SK-N-SH (cell line): ENCODE measurements around the gene IFNA16. TPM values are rescaled to one million over a fixed set of nuclear protein-coding genes. Genes with fewer than 3 reads are reported as not detected.
"Not testable (repeated sequence)": the region's sequence is repeated elsewhere in the genome, so short reads cannot be mapped to it uniquely, and the experiment has no call there.

Experiments
- CTCF ChIA-PET: fragments of 300-600, 350-600 bp; formaldehyde crosslinking; extraction: SDS; loops from one replicate; lab custom pipeline; 2021; lab: Yijun Ruan, JAX
- POLR2A ChIA-PET: fragments of 350-600 bp; sonication (Branson Sonifier 250); formaldehyde crosslinking; extraction: SDS; loops from one replicate; lab custom pipeline; 2020; ENCODE audit warnings: antibody characterized with exemption, inconsistent platforms; lab: Yijun Ruan, JAX
- DNase-seq: peaks from one replicate; pipeline ENCODE4 v3.0.0; 2012
- H2AFZ ChIP-seq: fragments of 200-600 bp; sonication (generic); 2 replicates; pipeline ENCODE4 v1.8.1; 2016; ENCODE audit warnings: antibody characterized with exemption, mild to moderate bottlenecking, low read depth
- H3F3A ChIP-seq: fragments of 200-600 bp; sonication (generic); replicated peaks from 2 replicates; pipeline ENCODE3; 2016; ENCODE audit warnings: antibody characterized with exemption, mild to moderate bottlenecking; ENCODE audit not compliant: insufficient read depth
- H3K27ac ChIP-seq, 2 experiments: fragments of 200-500 bp in 1 of 2; fragments of 200-600 bp in 1 of 2; sonication (Bioruptor generic) in 1 of 2; sonication (generic), shearing (Covaris generic) in 1 of 2; 2 replicates each; pipeline versions ENCODE4 v1.5.1 to v1.6.1; 2014 to 2016; ENCODE audit warnings: low read depth in 2 of 2, inconsistent platforms in 1 of 2, low read length in 1 of 2, mild to moderate bottlenecking in 1 of 2, mixed read lengths in 1 of 2
- H3K27me3 ChIP-seq: fragments of 200-600 bp; sonication (generic), shearing (Covaris generic); 2 replicates; pipeline ENCODE4 v1.6.1; 2016; ENCODE audit warnings: mixed run types; ENCODE audit not compliant: insufficient read depth
- H3K36me3 ChIP-seq, 2 experiments: fragments of 200-500 bp in 1 of 2; fragments of 200-600 bp in 1 of 2; sonication (Bioruptor generic) in 1 of 2; sonication (generic) in 1 of 2; replicated peaks in 1 of 2; 2 replicates each; pipeline versions ENCODE3 to v1.5.1; 2014 to 2016; ENCODE audit warnings: low read length in 1 of 2, mild to moderate bottlenecking in 1 of 2; ENCODE audit not compliant: insufficient read depth in 2 of 2, control insufficient read depth in 1 of 2
- H3K4me1 ChIP-seq, 2 experiments: fragments of 200-500 bp in 1 of 2; fragments of 200-600 bp in 1 of 2; sonication (Bioruptor generic) in 1 of 2; sonication (generic), shearing (Covaris generic) in 1 of 2; 2 replicates each; pipeline versions ENCODE4 v1.5.1 to v1.6.1; 2014 to 2016; ENCODE audit warnings: low read depth in 1 of 2, low read length in 1 of 2, mixed run types in 1 of 2; ENCODE audit not compliant: insufficient read depth in 2 of 2, control insufficient read depth in 1 of 2
- H3K4me2 ChIP-seq: fragments of 200-600 bp; sonication (generic), shearing (Covaris generic); 2 replicates; pipeline ENCODE4 v1.6.1; 2017; ENCODE audit warnings: mixed run types
- H3K4me3 ChIP-seq, 2 experiments: fragments of 200-500 bp in 1 of 2; fragments of 200-600 bp in 1 of 2; sonication (Bioruptor generic) in 1 of 2; sonication (generic), shearing (Covaris generic) in 1 of 2; 2 replicates each; pipeline versions ENCODE4 v1.5.1 to v1.8.1; 2014 to 2016; ENCODE audit warnings: low read depth in 2 of 2, inconsistent platforms in 1 of 2, low read length in 1 of 2, mild to moderate bottlenecking in 1 of 2, mixed read lengths in 1 of 2, moderate library complexity in 1 of 2
- H3K79me2 ChIP-seq: fragments of 200-600 bp; sonication (generic); 2 replicates; pipeline ENCODE4 v1.8.1; 2017; ENCODE audit warnings: mild to moderate bottlenecking; ENCODE audit not compliant: insufficient read depth
- H3K9ac ChIP-seq: fragments of 200-600 bp; sonication (generic); 2 replicates; pipeline ENCODE4 v1.6.1; 2017; ENCODE audit warnings: mixed run types
- H3K9me2 ChIP-seq: fragments of 200-600 bp; sonication (generic); 2 replicates; pipeline ENCODE4 v1.6.1; 2017; ENCODE audit warnings: mixed run types
- H3K9me3 ChIP-seq: fragments of 200-600 bp; sonication (generic); 2 replicates; pipeline ENCODE4 v1.6.1; 2017; ENCODE audit warnings: mixed run types, mild to moderate bottlenecking, moderate library complexity
- H4K20me1 ChIP-seq: fragments of 200-600 bp; sonication (generic); 2 replicates; pipeline ENCODE4 v1.6.1; 2017; ENCODE audit warnings: mild to moderate bottlenecking, mixed run types; ENCODE audit not compliant: insufficient read depth
- ELF1 ChIP-seq: IDR thresholded peaks from 2 replicates; pipeline ENCODE4 v1.4.0; 2012
- EP300 ChIP-seq, 2 experiments: IDR thresholded peaks; 2 replicates each; pipeline versions ENCODE4 v1.4.0 to v1.6.1; 2012; ENCODE audit warnings: borderline replicate concordance in 1 of 2, low read depth in 1 of 2, low read length in 1 of 2
- FOSL2 ChIP-seq: IDR thresholded peaks from 2 replicates; pipeline ENCODE4 v1.4.0; 2012; ENCODE audit warnings: low read depth, mild to moderate bottlenecking, moderate library complexity, borderline replicate concordance
- FOXJ3 ChIP-seq: sonication (generic); formaldehyde crosslinking; IDR thresholded peaks from 2 replicates; pipeline ENCODE4 v1.5.1; 2020; ENCODE audit warnings: mild to moderate bottlenecking, missing genetic modification reagents
- FOXM1 ChIP-seq: IDR thresholded peaks from 2 replicates; pipeline ENCODE4 v1.4.0; 2012; ENCODE audit warnings: low read depth, mild to moderate bottlenecking
- JUND ChIP-seq: IDR thresholded peaks from 2 replicates; pipeline ENCODE4 v1.4.0; 2012
- MEF2A ChIP-seq: IDR thresholded peaks from 2 replicates; pipeline ENCODE4 v1.4.0; 2012; ENCODE audit warnings: low read depth, borderline replicate concordance
- NRF1 ChIP-seq: IDR thresholded peaks from 2 replicates; pipeline ENCODE4 v1.6.1; 2012; ENCODE audit warnings: low read depth, mild to moderate bottlenecking, low read length
- RAD21 ChIP-seq: IDR thresholded peaks from 2 replicates; pipeline ENCODE4 v1.6.1; 2012; ENCODE audit warnings: mild to moderate bottlenecking, low read length
- RCOR1 ChIP-seq: fragments of 150-350 bp; IDR thresholded peaks from 2 replicates; pipeline ENCODE4 v1.6.1; 2017; ENCODE audit warnings: antibody characterized with exemption, low read length
- RXRA ChIP-seq: IDR thresholded peaks from 2 replicates; pipeline ENCODE4 v1.4.0; 2012; ENCODE audit warnings: low read depth, mild to moderate bottlenecking, borderline replicate concordance
- SIN3A ChIP-seq: IDR thresholded peaks from 2 replicates; pipeline ENCODE4 v1.6.1; 2012; ENCODE audit warnings: low read depth, mild to moderate bottlenecking, low read length, moderate library complexity, borderline replicate concordance
- TEAD4 ChIP-seq: IDR thresholded peaks from 2 replicates; pipeline ENCODE4 v1.4.0; 2012; ENCODE audit warnings: mild to moderate bottlenecking, borderline replicate concordance; ENCODE audit not compliant: insufficient read depth
- WGBS: methylation state at CpG from one replicate; pipeline ENCODE4 v1.1.6; 2017; ENCODE audit warnings: low lambda C conversion rate; 5-methylcytosine and 5-hydroxymethylcytosine counted together
- polyA plus RNA-seq, 3 experiments: library from polyadenylated mRNA; depleted of rRNA; stranded (reverse); fragments of >200 nt; gene quantifications; 2 replicates each; pipeline ENCODE4 v1.2.3, GENCODE V29; 2012
- TF ChIP-seq, protein P1 (sequence below): fragments of 200-600 bp; sonication (generic); IDR thresholded peaks from 2 replicates; pipeline ENCODE4 v1.6.1; 2017; ENCODE audit warnings: antibody characterized with exemption, mild to moderate bottlenecking, moderate library complexity
- TF ChIP-seq, protein P2 (sequence below): fragments of 150-350 bp; IDR thresholded peaks from 2 replicates; pipeline ENCODE4 v1.6.1; 2016; ENCODE audit warnings: mild to moderate bottlenecking, low read depth, low read length
- TF ChIP-seq, protein P3 (sequence below): IDR thresholded peaks from 2 replicates; pipeline ENCODE4 v1.4.0; 2012; ENCODE audit warnings: low read depth
- TF ChIP-seq, protein P4 (sequence below): IDR thresholded peaks from 2 replicates; pipeline ENCODE4 v1.6.1; 2012; ENCODE audit warnings: mild to moderate bottlenecking, low read depth, low read length, moderate library complexity
- TF ChIP-seq, protein P5 (sequence below): IDR thresholded peaks from 2 replicates; pipeline ENCODE4 v1.4.0; 2012; ENCODE audit warnings: low read depth, borderline replicate concordance

The IFNA16 gene
- polyA plus RNA-seq, 1 of the 3 experiments (the other 2 are of a cell fraction) = not detected

DNA sequence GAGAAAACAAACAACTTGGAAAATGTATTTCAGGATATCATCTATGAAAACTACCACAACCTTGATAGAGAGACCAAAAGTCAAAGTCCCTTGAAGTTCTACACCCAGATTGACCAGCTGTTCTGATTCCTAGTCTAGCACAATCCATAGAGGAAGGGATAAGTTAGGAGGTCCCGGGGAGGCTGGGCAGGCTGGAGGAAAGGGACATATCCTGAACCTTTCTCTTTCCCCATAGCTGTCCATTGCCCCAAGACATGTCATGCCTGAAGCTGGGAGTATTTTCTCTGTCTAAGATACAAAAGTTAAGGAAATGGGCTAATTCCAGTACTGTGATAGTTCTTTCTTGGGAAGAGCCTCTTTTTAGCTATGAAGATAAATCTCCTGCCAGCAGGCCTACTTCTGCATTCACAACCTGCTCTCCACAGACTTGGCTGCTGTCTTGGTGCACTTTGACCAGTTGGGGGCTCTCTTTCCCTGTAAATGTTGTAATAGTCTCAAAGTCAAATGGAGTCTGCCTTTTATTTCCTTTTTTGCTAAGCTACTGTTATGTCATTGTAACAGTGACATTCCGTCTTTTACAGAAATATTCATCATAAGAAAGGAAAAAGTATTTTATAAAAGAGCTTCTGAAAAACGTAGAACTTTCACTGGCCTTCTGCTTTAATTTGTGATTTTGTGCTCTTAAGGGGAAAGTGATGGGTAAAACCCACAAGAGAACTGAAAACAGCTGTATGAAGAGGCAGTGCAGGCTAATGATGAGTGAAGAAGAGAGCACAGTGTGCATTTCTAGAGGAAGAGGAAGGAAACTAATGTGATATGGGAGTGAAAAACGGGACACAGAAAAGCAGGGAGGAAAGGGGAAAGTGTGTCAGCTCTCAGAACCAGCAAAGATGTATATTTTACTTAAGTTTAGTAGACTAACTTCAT is 34.0 kb downstream of the IFNA16 start:
- H3K4me1 ChIP-seq, H3K9me3 ChIP-seq, H3K4me2 ChIP-seq, H3K27ac ChIP-seq, H3K36me3 ChIP-seq, H4K20me1 ChIP-seq, H3K79me2 ChIP-seq, H3K27me3 ChIP-seq, H3K9me2 ChIP-seq, H2AFZ ChIP-seq, POLR2A ChIA-PET, DNase-seq, H3K9ac ChIP-seq, H3F3A ChIP-seq, H3K4me3 ChIP-seq: not testable (repeated sequence)
- WGBS = 2% methylated on average over 4 of the region's 4 CpGs
- TF ChIP-seq RAD21 = peak; percentile 29; the same call in 1 of the 2 replicates
- TF ChIP-seq, protein P1, sequence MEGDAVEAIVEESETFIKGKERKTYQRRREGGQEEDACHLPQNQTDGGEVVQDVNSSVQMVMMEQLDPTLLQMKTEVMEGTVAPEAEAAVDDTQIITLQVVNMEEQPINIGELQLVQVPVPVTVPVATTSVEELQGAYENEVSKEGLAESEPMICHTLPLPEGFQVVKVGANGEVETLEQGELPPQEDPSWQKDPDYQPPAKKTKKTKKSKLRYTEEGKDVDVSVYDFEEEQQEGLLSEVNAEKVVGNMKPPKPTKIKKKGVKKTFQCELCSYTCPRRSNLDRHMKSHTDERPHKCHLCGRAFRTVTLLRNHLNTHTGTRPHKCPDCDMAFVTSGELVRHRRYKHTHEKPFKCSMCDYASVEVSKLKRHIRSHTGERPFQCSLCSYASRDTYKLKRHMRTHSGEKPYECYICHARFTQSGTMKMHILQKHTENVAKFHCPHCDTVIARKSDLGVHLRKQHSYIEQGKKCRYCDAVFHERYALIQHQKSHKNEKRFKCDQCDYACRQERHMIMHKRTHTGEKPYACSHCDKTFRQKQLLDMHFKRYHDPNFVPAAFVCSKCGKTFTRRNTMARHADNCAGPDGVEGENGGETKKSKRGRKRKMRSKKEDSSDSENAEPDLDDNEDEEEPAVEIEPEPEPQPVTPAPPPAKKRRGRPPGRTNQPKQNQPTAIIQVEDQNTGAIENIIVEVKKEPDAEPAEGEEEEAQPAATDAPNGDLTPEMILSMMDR = peak; percentile 52
- CTCF ChIA-PET = interaction anchor here (0.6 to 1.7 kb wide), 13 partner anchors 8 to 213 kb away, joined by 3 to 9 read pairs (median 4); partner anchors contain the start of gene IFNA21

DNA sequence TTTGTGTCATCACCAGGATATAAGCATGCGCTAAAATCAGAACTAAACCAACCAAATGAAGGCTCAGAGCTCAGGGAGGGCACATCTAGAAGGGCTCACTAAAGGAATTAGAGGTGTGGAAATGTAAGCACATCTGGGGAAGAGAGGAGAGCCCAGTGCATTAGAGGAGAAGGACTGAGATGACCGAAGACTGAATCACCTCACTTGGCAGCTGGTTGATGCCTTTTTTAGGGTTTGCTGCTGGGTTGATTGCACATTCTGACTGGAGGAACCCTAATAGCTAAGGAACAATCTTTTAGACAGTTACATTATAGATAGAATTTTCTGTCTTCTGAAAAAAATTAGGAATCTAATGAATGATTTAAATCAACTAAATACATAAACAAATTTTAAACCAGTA is 42.4 kb downstream of the IFNA16 start:
- CTCF ChIA-PET = interaction anchor here (1.3 kb wide), 1 partner anchor 8 kb away, joined by 7 read pairs; no protein-coding TSS in a partner anchor
- Histone ChIP-seq H3K4me2 (no peak overlapping the region), H3K9me2 (no peaks in the 10 kb centered on the region), H4K20me1 (no peaks in the 10 kb centered on the region), H3K79me2 (no peaks in the 10 kb centered on the region), H3K9ac (no peak overlapping the region), H3K27me3 (no peaks in the 10 kb centered on the region), H3K9me3 (no peaks in the 10 kb centered on the region), H3K27ac (no peak overlapping the region), H3K36me3 (no peaks in the 10 kb centered on the region), H3K4me1 (no peaks in the 10 kb centered on the region), H3F3A (no peaks in the 10 kb centered on the region), H2AFZ (no peak overlapping the region), H3K4me3 (no peak overlapping the region)
- no peak for DNase-seq
- POLR2A ChIA-PET = no interaction called here
- WGBS = 40% methylated on average over 2 of the region's 2 CpGs
- TF ChIP-seq EP300 (IDR thresholded peaks at IDR 0.05; ENCODE audit: borderline replicate concordance in 1 of 2, low read depth in 1 of 2, low read length in 1 of 2) (no peak), FOSL2 (no peak), TEAD4 (no peak), JUND (no peak), NRF1 (no peak), FOXJ3 (CRISPR knock-in tag) (no peak), SIN3A (no peak), FOXM1 (no peak), ELF1 (no peak), RXRA (no peak), MEF2A (no peak), RCOR1 (no peak)
- TF ChIP-seq, protein P2, sequence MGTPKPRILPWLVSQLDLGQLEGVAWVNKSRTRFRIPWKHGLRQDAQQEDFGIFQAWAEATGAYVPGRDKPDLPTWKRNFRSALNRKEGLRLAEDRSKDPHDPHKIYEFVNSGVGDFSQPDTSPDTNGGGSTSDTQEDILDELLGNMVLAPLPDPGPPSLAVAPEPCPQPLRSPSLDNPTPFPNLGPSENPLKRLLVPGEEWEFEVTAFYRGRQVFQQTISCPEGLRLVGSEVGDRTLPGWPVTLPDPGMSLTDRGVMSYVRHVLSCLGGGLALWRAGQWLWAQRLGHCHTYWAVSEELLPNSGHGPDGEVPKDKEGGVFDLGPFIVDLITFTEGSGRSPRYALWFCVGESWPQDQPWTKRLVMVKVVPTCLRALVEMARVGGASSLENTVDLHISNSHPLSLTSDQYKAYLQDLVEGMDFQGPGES = no peak
- TF ChIP-seq, protein P3, sequence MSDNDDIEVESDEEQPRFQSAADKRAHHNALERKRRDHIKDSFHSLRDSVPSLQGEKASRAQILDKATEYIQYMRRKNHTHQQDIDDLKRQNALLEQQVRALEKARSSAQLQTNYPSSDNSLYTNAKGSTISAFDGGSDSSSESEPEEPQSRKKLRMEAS = no peak
- TF ChIP-seq, protein P4, sequence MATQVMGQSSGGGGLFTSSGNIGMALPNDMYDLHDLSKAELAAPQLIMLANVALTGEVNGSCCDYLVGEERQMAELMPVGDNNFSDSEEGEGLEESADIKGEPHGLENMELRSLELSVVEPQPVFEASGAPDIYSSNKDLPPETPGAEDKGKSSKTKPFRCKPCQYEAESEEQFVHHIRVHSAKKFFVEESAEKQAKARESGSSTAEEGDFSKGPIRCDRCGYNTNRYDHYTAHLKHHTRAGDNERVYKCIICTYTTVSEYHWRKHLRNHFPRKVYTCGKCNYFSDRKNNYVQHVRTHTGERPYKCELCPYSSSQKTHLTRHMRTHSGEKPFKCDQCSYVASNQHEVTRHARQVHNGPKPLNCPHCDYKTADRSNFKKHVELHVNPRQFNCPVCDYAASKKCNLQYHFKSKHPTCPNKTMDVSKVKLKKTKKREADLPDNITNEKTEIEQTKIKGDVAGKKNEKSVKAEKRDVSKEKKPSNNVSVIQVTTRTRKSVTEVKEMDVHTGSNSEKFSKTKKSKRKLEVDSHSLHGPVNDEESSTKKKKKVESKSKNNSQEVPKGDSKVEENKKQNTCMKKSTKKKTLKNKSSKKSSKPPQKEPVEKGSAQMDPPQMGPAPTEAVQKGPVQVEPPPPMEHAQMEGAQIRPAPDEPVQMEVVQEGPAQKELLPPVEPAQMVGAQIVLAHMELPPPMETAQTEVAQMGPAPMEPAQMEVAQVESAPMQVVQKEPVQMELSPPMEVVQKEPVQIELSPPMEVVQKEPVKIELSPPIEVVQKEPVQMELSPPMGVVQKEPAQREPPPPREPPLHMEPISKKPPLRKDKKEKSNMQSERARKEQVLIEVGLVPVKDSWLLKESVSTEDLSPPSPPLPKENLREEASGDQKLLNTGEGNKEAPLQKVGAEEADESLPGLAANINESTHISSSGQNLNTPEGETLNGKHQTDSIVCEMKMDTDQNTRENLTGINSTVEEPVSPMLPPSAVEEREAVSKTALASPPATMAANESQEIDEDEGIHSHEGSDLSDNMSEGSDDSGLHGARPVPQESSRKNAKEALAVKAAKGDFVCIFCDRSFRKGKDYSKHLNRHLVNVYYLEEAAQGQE = no peak
- TF ChIP-seq, protein P5, sequence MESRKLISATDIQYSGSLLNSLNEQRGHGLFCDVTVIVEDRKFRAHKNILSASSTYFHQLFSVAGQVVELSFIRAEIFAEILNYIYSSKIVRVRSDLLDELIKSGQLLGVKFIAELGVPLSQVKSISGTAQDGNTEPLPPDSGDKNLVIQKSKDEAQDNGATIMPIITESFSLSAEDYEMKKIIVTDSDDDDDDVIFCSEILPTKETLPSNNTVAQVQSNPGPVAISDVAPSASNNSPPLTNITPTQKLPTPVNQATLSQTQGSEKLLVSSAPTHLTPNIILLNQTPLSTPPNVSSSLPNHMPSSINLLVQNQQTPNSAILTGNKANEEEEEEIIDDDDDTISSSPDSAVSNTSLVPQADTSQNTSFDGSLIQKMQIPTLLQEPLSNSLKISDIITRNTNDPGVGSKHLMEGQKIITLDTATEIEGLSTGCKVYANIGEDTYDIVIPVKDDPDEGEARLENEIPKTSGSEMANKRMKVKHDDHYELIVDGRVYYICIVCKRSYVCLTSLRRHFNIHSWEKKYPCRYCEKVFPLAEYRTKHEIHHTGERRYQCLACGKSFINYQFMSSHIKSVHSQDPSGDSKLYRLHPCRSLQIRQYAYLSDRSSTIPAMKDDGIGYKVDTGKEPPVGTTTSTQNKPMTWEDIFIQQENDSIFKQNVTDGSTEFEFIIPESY = no peak
